Measurements from ENCODE around the gene TSPAN17. TPM values are rescaled to one million over a fixed set of nuclear protein-coding genes. Genes with fewer than 3 reads are reported as not detected.
"Not testable (repeated sequence)": the region's sequence is repeated elsewhere in the genome, so short reads cannot be mapped to it uniquely, and the experiment has no call there.

TSPAN17 gene
- 47.6 TPM for total RNA-seq

- peak; percentile 100 for DNase-seq (ENCODE audit: low spot score)
Observed at GRCh38 chr5:176647030-176647842, at the start of gene TSPAN17. TSPAN17 (plus strand) TSS chr5:176647484; CDS start chr5:176647616, 132 bp downstream.

DNA sequence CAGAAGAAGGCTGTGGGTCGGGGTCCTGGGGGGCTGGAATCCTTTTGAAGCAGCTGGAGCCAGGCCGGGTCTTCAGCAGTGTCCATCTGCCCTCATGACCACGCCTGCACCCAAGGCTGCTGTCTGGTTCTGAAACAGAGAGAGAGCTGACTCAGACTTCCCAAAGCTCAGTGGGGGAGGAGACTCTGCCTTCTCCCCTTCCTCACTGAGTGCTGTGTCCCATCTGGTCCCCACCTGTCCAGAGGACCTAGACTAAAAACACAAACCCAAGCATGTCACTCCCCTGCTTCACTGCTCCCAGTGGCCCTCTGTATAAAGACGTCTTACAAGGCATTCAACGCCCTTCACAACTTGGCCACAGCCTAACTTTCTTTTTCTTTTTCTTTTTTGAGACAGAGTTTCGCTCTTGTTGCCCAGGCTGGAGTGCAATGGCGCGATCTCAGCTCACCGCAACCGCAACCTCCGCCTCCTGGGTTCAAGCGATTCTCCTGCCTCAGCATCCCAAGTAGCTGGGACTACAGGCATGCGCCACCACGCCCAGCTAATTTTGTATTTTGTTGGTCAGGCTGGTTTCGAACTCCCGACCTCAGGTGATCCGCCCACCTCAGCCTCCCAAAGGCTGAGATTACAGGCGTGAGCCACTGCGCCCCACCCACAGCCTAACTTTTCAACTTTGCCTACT, 47.4 kb upstream of the TSPAN17 start:
- DNase-seq (ENCODE audit: low spot score), result not testable (repeated sequence)

DNA sequence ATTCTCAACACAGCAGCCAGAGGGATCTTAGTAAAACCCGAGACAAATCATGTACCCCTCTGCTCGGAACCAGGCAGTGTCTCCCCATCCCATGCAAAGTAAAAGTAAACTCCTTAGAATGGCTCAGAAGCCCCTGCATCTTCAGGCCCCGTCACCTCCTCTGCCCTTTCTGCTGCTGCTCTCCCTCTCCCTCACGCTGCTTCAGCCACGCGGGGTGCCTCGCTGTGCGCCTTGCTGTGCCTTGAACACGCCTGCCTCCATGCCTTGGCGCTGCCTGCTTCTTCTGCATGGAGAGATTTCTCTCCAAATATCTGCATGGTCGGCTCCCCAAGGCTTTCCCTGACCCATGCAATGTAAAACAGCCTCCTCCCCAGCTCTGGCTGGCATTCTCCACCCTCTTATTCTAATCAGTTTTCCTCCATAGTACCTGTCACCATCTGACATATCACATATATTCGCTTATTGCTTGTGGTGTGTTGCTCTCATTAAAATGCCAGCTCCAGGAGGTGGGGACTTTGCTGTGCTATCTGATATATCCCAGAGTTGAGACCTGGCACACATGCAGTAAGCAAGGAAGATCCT, 45.3 kb upstream of the TSPAN17 start:
- no peak for DNase-seq (ENCODE audit: low spot score)

- no peak for DNase-seq (ENCODE audit: low spot score)
Observed at GRCh38 chr5:176603091-176603490, 44.2 kb upstream of the TSPAN17 start.

- no peak for DNase-seq (ENCODE audit: low spot score)
Observed at GRCh38 chr5:176606032-176606431, 41.3 kb upstream of the TSPAN17 start.

- no peak for DNase-seq (ENCODE audit: low spot score)
Observed at GRCh38 chr5:176606875-176607274, 40.4 kb upstream of the TSPAN17 start.

- DNase-seq (ENCODE audit: low spot score), result no peak
Observed at GRCh38 chr5:176608142-176608705, 39.1 kb upstream of the TSPAN17 start.

- DNase-seq (ENCODE audit: low spot score), result no peak
Observed at GRCh38 chr5:176608937-176609723, 38.2 kb upstream of the TSPAN17 start.

GRCh38 chr5:176609724-176610434, 37.4 kb upstream of the TSPAN17 start, which contains the start of gene GPRIN1:
GPRIN1 (minus strand) TSS chr5:176610156; CDS start chr5:176599834, 10,322 bp downstream.
- no peak for DNase-seq (ENCODE audit: low spot score)

- DNase-seq (ENCODE audit: low spot score), result no peak
Observed at GRCh38 chr5:176610435-176610773, 36.9 kb upstream of the TSPAN17 start.

DNA sequence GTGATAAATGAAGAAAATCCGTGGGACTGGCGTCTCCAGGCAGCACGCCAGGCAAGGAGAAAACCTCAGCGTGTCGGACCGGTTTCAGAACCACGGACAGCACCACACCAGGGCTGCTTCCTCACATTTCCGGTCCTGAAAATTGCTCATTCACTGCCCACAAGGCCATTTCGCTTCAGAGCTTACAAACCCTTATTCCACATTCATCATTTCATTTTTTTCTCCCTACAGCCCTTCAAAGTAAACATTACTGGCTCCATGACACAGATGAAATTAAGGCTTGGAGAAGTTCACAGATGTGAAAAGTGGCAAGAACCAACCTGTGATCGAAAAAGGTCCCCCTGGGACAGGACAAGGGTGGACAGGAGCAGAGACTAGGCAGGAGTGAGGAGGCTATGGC, 35.8 kb upstream of the TSPAN17 start:
- peak; percentile 80 for DNase-seq (ENCODE audit: low spot score)

- DNase-seq (ENCODE audit: low spot score), result no peak
Observed at GRCh38 chr5:176612008-176612407, 35.3 kb upstream of the TSPAN17 start.

DNA sequence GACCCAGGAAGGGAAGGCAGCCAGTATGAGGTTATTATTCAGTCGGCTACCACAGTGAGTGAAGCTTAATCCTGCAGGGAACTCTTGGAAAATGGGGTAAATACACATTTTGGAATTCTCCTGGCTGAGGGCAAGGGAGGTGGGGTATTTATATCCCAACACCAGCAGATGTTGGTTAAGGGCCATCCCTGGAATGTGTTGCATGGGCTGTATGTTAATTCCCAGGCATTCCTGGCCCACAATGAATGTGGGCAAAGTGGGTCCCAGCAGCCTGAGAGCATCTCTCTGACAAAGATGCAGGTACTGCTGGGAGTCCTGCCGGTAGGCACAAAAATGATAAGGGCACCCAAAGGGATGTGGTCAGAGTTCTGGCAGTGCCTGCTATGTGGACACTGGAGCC, 34.4 kb upstream of the TSPAN17 start:
- DNase-seq (ENCODE audit: low spot score), result no peak

GRCh38 chr5:176614805-176615478, 32.3 kb upstream of the TSPAN17 start:
- no peak for DNase-seq (ENCODE audit: low spot score)

DNA sequence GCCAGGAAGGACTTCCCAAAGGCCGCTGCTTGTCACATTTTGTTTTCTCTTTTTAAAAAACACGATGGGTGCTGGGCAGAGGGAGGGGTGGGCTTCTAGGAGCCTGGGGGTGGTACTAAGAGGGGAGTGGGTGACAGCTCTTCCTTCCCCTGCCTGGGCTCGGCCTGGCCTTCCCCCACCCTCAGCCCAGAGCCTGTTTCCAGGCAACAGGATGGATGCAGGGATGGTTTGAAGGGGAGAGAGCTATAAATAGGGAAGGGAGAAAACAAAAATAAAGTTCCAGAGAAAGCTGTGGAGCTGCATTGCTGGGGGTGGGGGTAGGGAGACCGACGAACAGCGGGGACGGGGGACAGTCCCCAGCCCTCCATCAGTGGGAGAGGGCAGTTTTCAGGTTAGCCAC, 30.8 kb upstream of the TSPAN17 start:
- DNase-seq (ENCODE audit: low spot score), result no peak

- no peak for DNase-seq (ENCODE audit: low spot score)
Observed at GRCh38 chr5:176618783-176619182, 28.5 kb upstream of the TSPAN17 start.

GRCh38 chr5:176619203-176619568, 28.1 kb upstream of the TSPAN17 start:
- peak; percentile 67 for DNase-seq (ENCODE audit: low spot score)

DNA sequence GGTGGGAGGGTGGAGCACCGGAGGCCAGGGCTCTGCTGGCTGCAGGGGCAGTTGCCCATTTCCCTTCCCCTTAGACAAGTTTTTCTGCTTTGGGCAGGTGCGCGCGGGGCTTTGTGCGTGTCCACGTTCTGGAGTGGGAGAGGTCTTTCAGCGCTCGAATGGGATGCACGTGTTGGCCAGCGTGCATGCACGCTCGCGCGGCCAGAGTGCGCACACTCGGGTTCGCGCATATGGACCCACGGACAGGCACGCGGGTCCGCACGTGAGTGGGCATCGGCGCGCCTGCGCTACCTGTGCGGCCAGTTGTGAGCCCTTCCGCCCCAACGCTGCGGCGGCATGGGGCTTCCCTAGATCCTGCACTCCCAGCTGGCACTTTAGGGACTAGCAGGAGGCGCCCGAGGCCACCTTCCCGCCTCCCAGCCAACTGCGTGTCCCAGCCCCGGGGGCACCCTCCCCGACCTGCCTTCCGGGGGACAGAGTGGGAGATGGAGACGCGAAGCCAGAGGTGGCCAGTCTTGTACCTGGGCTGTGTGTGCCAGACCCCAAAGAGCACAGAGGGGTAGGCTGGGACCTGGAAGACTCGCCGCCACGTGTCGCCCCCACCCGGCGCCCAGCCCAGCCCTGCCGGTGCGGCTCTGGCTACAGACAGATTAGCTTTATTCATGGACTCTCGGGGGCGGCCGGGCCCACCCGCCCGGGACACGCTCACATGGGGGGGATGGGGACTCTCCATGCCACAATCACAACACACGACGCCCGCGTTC, 27.5 kb upstream of the TSPAN17 start:
- no peak for DNase-seq (ENCODE audit: low spot score)

GRCh38 chr5:176620333-176620981, 26.8 kb upstream of the TSPAN17 start:
- DNase-seq (ENCODE audit: low spot score), result no peak
